ENCODE measurements around the gene ASB12.
"Not testable (repeated sequence)": the region's sequence is repeated elsewhere in the genome, so short reads cannot be mapped to it uniquely, and the experiment has no call there.

Gene ASB12, protein sequence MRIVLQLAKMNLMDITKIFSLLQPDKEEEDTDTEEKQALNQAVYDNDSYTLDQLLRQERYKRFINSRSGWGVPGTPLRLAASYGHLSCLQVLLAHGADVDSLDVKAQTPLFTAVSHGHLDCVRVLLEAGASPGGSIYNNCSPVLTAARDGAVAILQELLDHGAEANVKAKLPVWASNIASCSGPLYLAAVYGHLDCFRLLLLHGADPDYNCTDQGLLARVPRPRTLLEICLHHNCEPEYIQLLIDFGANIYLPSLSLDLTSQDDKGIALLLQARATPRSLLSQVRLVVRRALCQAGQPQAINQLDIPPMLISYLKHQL

DNA sequence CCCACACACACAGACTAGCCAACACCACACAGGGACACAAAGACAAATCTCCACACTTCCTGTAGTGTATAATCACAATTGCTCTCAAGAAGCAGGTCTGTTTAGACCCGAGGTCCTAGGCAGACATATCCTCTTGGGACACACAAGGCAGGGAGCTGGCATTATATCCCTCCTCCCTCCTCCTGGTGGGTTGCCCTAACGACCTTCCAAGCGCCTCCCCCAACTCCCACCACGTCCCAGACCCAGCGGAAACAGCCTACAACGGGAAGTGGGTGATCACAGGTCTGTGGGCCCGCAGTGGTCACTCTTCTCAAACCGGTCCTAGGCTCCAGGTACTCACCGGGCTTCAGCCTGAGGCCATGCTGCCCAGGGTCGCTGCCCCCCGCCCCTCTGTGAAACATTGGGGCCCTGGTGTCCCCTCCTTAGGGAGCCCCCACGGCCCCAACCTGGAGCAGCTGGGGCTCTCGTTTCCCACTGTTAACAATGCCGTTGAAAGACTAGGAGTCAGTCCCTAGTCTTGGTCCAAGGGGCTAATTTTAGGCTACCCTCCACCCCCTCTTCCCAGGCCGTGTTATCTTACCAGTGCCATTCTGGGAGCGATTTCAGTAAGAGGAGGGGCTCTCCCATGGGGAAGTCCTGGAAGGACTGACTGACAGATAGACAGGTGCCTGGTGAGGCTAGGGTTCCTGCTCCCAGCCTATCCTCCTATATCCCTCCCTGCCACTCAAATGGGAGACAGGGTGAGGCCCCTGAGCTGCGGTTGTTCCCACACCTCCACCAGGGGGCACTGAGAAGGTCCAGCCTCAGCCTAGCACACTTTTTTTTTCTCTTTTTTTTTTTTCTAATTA, at the start of gene ASB12:
ASB12 (minus strand) TSS at position 485 of the 848 bp plus-strand sequence. CDS start 4,957 bp downstream, outside the sequence.
- no peak for DNase-seq (ENCODE audit: insufficient read length, low spot score)
- no peak for FAIRE-seq

GRCh38 chrX:64265265-64265664, 34.9 kb upstream of the ASB12 start:
- FAIRE-seq (peak; percentile 28), DNase-seq (ENCODE audit: insufficient read length, low spot score) (no peak)

DNA sequence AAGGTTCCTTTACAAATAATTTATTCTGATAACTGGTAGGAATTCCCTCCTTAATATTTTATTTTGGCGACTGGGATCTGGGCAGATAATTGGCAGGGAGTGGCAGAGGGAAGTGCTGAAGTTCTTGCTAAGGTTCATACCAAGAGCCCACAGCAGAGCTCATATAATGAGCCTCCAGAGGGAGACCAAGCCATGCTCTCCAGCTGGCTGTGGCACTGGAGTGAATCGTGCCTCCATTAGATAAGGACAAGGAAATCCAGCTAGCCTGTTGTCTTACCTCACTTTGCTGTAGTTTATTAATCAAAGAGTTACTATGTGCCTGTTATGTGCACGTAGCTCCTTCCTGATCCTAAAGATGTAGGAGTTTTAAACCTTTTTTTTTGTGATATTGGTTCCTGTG, 1.3 kb downstream of the ASB12 start:
- FAIRE-seq (no peak), DNase-seq (ENCODE audit: insufficient read length, low spot score) (no peak)

DNA sequence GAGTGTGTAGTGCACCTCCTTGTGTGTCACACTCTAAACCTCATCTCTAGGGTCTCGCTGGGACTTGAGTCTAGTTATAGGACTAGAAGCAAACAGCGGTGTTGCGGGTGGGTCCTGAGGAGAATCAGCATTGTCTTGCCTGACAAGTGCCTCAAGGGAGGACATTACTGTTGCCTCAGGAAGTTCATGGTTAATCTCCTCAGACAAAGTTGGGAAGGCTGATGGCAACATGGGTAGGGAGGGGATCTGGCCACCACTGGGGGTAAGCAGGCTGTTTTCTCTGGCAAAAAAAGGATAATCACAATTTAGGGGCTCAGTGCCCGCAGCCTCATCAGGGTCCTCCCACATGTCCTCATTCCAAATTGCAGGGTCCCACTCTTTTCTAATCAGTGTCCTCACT, 12.4 kb downstream of the ASB12 start:
- FAIRE-seq (no peak), DNase-seq (ENCODE audit: insufficient read length, low spot score) (no peak)

DNA sequence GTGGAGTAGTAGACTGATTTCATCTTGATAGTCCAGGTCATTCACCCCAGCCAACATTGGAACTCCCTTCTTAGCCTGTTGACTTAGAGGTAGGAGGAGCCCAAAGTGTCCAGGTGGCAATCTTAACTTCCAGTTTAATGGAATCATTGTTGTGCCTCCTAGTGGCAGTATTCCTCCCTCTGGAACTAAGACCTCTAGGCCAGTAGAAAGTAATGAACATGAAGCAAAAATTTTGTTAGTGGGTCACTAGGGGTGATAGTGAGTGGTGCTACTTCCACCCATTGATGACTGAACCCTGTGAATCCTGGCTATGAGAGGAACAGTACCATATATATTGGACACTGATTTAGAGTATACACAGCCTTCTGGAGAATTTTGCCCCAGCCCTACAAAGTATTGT, 16.4 kb downstream of the ASB12 start:
- not testable (repeated sequence) for FAIRE-seq; DNase-seq (ENCODE audit: insufficient read length, low spot score)

DNA sequence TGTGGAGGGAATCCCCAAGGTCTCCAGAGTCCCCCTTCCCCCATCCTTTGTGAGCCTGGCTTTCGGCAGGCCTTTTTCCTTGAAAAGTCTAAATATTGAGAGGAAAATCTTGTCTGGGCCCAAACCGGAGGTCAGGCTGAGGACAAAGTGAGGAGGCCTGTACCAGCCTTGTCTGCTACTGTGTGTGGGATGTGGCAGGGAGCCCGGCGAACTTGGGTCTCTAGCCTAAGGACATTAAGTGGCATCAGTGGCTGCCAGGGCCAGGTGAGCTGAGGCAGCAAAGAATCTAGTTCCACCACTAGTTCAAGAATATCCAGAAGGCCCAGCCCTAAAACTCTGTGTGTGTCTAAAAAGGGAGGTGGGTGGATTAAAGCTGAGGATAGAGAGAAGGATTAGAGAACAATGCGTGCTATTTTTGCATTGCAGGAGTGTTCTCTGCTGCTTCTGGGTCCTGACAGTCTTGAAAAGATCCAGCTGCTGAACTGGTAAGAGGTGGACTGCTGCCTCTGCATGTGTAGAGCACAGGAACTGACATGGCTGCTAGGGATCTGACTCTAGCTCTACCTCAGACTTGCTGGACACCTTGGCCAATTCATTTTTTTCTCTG, 23.7 kb downstream of the ASB12 start:
- FAIRE-seq, result no peak
- DNase-seq (ENCODE audit: insufficient read length, low spot score), result no peak

- peak; percentile 97 for FAIRE-seq
- DNase-seq (ENCODE audit: insufficient read length, low spot score), result peak; percentile 61
These were observed 24.5 kb downstream of the ASB12 start for GRCh38 chrX:64205735-64206501.

- no peak for FAIRE-seq
- no peak for DNase-seq (ENCODE audit: insufficient read length, low spot score)
These were observed 25.0 kb downstream of the ASB12 start, which contains the start of gene AMER1 for GRCh38 chrX:64205441-64205734. AMER1 (minus strand) TSS chrX:64205708; CDS start chrX:64193286, 12,422 bp downstream.

- no peak for FAIRE-seq
- DNase-seq (ENCODE audit: insufficient read length, low spot score), result peak; percentile 26
These were observed 25.5 kb downstream of the ASB12 start for GRCh38 chrX:64204701-64205440.

GRCh38 chrX:64204252-64204651, 26.2 kb downstream of the ASB12 start:
- DNase-seq (ENCODE audit: insufficient read length, low spot score) (no peak), FAIRE-seq (no peak)

DNA sequence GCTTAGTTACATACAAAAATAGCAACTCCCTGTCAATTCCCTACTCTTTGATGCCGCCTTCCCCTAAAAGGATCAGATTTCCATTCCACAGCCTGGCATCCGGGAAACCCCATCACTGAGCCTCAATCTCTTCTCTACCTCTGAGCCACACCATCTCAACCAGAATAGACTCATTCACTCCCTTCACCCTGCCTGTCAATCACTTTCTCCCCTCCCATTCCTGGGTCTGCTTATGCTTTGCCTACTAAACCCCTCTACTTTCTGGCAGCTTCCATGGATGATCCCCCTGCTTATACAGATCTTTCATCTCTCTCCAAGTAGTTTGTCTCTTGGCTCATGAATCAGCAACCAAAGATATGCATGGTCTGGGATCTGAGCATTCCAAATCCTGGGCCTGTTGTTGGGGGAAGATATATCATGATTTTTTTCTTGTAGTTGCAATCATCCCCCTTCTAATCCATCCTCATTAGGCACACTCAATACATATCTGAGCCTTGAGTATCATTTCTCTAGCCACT, 27.5 kb downstream of the ASB12 start:
- FAIRE-seq (no peak), DNase-seq (ENCODE audit: insufficient read length, low spot score) (no peak)

DNA sequence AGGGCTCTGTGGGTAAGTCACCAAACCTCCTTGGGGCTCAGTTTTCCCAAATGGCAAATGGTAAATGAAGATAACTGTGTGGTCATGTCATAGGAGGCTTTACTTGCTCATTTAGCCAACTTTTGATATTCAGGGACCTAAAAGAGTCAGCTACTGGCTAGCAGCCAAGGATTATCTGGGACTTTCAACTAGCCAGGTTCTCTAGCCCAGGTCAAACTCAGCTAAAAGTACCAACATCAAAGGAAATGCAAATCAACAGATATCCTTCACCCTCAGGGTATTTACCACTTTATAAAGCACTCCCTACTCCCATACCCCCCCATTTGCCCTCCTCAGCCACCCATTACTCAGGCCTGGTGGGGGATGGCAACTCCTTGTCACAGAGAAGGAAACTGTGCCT, 32.4 kb downstream of the ASB12 start:
- DNase-seq (ENCODE audit: insufficient read length, low spot score) (no peak), FAIRE-seq (no peak)

GRCh38 chrX:64196606-64197005, 33.8 kb downstream of the ASB12 start:
- no peak for FAIRE-seq

GRCh38 chrX:64195862-64196261, 34.5 kb downstream of the ASB12 start:
- FAIRE-seq (peak; percentile 66), DNase-seq (ENCODE audit: insufficient read length, low spot score) (no peak)

More at GRCh38 chrX:64196606-64197005, 33.8 kb downstream of the ASB12 start:
- DNase-seq (ENCODE audit: insufficient read length, low spot score), result no peak

GRCh38 chrX:64192673-64193072, 37.7 kb downstream of the ASB12 start:
- FAIRE-seq, result no peak
- no peak for DNase-seq (ENCODE audit: insufficient read length, low spot score)

GRCh38 chrX:64192040-64192439, 38.4 kb downstream of the ASB12 start:
- DNase-seq (ENCODE audit: insufficient read length, low spot score) (no peak), FAIRE-seq (no peak)

DNA sequence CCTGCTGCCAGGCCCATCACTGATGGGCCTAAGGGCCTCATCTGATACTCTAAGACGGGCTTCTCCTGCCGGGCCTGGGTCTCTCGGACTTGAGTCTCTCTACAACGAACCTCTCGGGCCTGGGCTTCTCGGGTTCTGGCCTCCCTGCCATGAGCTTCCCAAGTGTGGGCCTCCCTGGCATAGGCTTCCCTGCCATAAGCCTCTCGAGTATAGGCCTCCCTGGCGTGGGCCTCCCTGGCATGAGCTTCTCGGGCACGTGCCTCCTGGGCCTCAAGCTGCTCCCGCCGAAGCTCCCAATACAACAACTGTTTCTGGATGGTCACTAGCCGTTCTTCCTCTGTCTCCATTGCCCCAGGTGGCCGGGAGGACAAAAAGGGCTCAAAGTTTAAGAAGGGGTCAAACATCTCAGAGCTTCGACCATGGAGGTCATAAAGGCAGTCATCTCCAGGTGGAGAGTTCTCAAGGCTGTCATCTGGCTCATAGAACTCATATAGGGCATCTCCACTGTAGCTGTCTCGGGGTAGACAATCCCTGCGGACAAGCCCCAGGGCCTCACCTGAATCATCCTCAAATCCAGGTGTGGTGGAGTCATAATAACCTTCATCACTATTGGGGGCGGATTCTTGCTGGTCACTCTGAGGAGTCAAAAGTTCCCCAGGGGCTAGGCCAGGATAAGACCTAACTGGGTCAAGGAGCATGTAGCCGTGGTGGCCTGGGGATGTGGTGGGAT, 39.0 kb downstream of the ASB12 start:
- FAIRE-seq, result no peak
- DNase-seq (ENCODE audit: insufficient read length, low spot score), result no peak

DNA sequence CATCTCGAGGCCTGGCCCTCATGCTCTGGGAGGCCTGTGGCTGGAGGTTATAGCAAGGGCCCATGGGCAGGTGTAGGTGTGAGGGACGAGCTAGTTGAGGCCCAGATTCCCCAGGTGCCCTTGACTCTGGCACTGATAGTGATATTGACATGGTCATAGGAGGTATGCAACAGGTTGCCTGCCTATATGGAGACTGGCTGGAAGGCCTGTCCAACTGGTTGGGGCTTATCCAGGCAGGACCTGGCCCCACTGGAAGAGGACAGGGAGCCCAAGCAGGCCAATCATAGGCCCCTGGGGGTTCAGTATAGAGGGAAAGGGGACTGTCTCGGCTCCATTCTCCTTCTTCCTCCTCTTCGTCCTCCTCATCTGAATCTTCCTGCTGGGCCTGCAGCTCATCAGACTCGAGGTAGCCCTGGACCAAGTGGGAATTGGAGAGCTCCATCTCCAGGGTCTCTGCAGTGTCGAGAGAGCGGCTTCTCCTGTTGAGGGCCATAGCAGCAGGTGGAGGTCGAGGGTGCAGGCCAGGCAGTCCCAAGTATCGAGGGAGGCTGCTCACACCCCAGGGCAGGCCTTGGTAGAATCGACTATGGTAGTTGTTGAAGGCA, 40.2 kb downstream of the ASB12 start:
- DNase-seq (ENCODE audit: insufficient read length, low spot score) (no peak), FAIRE-seq (no peak)

- no peak for DNase-seq (ENCODE audit: insufficient read length, low spot score)
- no peak for FAIRE-seq
These were observed 41.5 kb downstream of the ASB12 start for GRCh38 chrX:64188901-64189300.

Data from GM19239 (cell line).